K562 (cell line): ENCODE results near the gene KIAA0825. TPM values are rescaled to one million over a fixed set of nuclear protein-coding genes. Genes with fewer than 3 reads are reported as not detected.

Source experiments
- MAZ ChIP-seq, 2 experiments: fragments of 450-650 bp in 1 of 2; sonication (generic) in 1 of 2; formaldehyde crosslinking; IDR thresholded peaks in 1 of 2; conservative IDR thresholded peaks in 1 of 2; 2 replicates each; pipeline versions ENCODE4 v1.4.0 to v1.5.0; 2020; ENCODE audit warnings: mild to moderate bottlenecking in 1 of 2, missing genetic modification reagents in 1 of 2
- MTA1 ChIP-seq: fragments of 450-650 bp; IDR thresholded peaks from 2 replicates; pipeline ENCODE4 v1.6.1; 2017; ENCODE audit warnings: borderline replicate concordance
- NCOA6 ChIP-seq: fragments of 450-650 bp; IDR thresholded peaks from 2 replicates; pipeline ENCODE4 v1.6.1; 2017; ENCODE audit warnings: mild to moderate bottlenecking
- RAD21 ChIP-seq, 2 experiments: fragments of 250-450 bp in 1 of 2; fragments of 450-650 bp in 1 of 2; sonication (Bioruptor Pico) in 1 of 2; formaldehyde crosslinking in 1 of 2; IDR thresholded peaks in 1 of 2; conservative IDR thresholded peaks in 1 of 2; 2 replicates each; pipeline versions ENCODE4 v1.4.0 to v1.8.0; 2020 to 2022; ENCODE audit warnings: mild to moderate bottlenecking in 2 of 2, moderate library complexity in 1 of 2
- SAP30 ChIP-seq: fragments of 200-600 bp; sonication (generic); IDR thresholded peaks from 2 replicates; pipeline ENCODE4 v1.6.1; 2012; ENCODE audit warnings: borderline replicate concordance, low read depth, mild to moderate bottlenecking, moderate library complexity, low read length, control low read depth, inconsistent platforms; ENCODE audit not compliant: insufficient read depth, poor library complexity, severe bottlenecking
- TBL1XR1 ChIP-seq, 2 experiments: IDR thresholded peaks; 2 replicates each; pipeline ENCODE4 v1.6.1; 2012; ENCODE audit warnings: improper control_type of control experiment in 2 of 2, low read length in 2 of 2, mild to moderate bottlenecking in 1 of 2
- XRCC3 ChIP-seq: fragments of 450-650 bp; IDR thresholded peaks from 2 replicates; pipeline ENCODE4 v1.6.1; 2017; ENCODE audit warnings: mild to moderate bottlenecking, moderate library complexity
- ZNF644 ChIP-seq: fragments of 200-800 bp; sonication (Bioruptor generic); IDR thresholded peaks from 2 replicates; pipeline ENCODE4 v1.6.1; 2016; ENCODE audit warnings: low read depth, missing genetic modification characterization, missing compliant biosample characterization
- polyA plus RNA-seq, 8 experiments: library from polyadenylated mRNA; depleted of rRNA in 4 of 8; stranded (reverse) in 5 of 8; unstranded in 3 of 8; fragments of >200 nt; fragmentation: Nextera tagmentation in 2 of 8; fragmentation: Illumina TruSeq in 1 of 8; extraction: Ambion mirVana in 2 of 8; extraction: Trizol in 1 of 8; gene quantifications; 2 replicates each; pipeline versions ENCODE4 v1.2.1 to v1.2.3, GENCODE V29; 2011 to 2014; ENCODE audit warnings: inconsistent platforms in 1 of 8, missing spikeins in 1 of 8
- total RNA-seq, 7 experiments: library from RNA; depleted of rRNA in 6 of 7; stranded (reverse); fragments of >200 nt in 6 of 7; fragmentation: Illumina TruSeq in 2 of 7; extraction: Trizol in 2 of 7; gene quantifications; 2 replicates each; pipeline versions ENCODE4 v1.2.1 to v1.2.3, GENCODE V29; 2011 to 2021; ENCODE audit warnings: low replicate concordance in 1 of 7
- TF ChIP-seq, protein P1 (sequence below): fragments of 450-650 bp; IDR thresholded peaks from 2 replicates; pipeline ENCODE4 v1.6.1; 2016; ENCODE audit warnings: mild to moderate bottlenecking, moderate library complexity
- TF ChIP-seq, protein P2 (sequence below), 2 experiments: IDR thresholded peaks; 2 replicates each; pipeline ENCODE4 v1.6.1; 2011; ENCODE audit warnings: borderline replicate concordance in 1 of 2, control low read depth in 1 of 2, low read depth in 1 of 2, low read length in 1 of 2, mild to moderate bottlenecking in 1 of 2, mixed read lengths in 1 of 2, moderate library complexity in 1 of 2; ENCODE audit not compliant: insufficient read depth in 1 of 2, insufficient read length in 1 of 2, poor library complexity in 1 of 2, severe bottlenecking in 1 of 2; ENCODE audit errors: extremely low read depth in 1 of 2

Gene KIAA0825
- total and polyA plus RNA-seq, 9 of the 15 experiments (the other 6 are each of a cell fraction or from before 2014, with no cell fraction given): 0.05 to 0.36 (median 0.16) TPM; not detected in 1

GRCh38 chr5:94111209-94112004 lies 507.0 kb downstream of the KIAA0825 start (continued):
- peak; percentile 74; the same call in 1 of the 2 replicates for TF ChIP-seq NCOA6
- peak; percentile 74 to 78; a peak in 3 of 4 replicates for TF ChIP-seq MAZ (CRISPR knock-in tag; conservative IDR thresholded peaks at IDR 0.05 in 1 of 2, IDR thresholded peaks at IDR 0.05 in 1 of 2)
- TF ChIP-seq TBL1XR1 (IDR thresholded peaks at IDR 0.05; ENCODE audit: low read length in 2 of 2): peak in 1 of 2 experiments; percentile 56; a peak in 2 of 4 replicates
- no peak for TF ChIP-seq XRCC3
- 0 out of 4 replicates have a peak, but pooled peaks of 1 of the 2 experiments have one; percentile 10 for TF ChIP-seq RAD21 (CRISPR knock-in tag; conservative IDR thresholded peaks at IDR 0.05 in 1 of 2, IDR thresholded peaks at IDR 0.05 in 1 of 2)
- TF ChIP-seq ZNF644 (tag): 0 out of 2 replicates have a peak, but pooled peaks have one; percentile 18
- TF ChIP-seq, protein P1, sequence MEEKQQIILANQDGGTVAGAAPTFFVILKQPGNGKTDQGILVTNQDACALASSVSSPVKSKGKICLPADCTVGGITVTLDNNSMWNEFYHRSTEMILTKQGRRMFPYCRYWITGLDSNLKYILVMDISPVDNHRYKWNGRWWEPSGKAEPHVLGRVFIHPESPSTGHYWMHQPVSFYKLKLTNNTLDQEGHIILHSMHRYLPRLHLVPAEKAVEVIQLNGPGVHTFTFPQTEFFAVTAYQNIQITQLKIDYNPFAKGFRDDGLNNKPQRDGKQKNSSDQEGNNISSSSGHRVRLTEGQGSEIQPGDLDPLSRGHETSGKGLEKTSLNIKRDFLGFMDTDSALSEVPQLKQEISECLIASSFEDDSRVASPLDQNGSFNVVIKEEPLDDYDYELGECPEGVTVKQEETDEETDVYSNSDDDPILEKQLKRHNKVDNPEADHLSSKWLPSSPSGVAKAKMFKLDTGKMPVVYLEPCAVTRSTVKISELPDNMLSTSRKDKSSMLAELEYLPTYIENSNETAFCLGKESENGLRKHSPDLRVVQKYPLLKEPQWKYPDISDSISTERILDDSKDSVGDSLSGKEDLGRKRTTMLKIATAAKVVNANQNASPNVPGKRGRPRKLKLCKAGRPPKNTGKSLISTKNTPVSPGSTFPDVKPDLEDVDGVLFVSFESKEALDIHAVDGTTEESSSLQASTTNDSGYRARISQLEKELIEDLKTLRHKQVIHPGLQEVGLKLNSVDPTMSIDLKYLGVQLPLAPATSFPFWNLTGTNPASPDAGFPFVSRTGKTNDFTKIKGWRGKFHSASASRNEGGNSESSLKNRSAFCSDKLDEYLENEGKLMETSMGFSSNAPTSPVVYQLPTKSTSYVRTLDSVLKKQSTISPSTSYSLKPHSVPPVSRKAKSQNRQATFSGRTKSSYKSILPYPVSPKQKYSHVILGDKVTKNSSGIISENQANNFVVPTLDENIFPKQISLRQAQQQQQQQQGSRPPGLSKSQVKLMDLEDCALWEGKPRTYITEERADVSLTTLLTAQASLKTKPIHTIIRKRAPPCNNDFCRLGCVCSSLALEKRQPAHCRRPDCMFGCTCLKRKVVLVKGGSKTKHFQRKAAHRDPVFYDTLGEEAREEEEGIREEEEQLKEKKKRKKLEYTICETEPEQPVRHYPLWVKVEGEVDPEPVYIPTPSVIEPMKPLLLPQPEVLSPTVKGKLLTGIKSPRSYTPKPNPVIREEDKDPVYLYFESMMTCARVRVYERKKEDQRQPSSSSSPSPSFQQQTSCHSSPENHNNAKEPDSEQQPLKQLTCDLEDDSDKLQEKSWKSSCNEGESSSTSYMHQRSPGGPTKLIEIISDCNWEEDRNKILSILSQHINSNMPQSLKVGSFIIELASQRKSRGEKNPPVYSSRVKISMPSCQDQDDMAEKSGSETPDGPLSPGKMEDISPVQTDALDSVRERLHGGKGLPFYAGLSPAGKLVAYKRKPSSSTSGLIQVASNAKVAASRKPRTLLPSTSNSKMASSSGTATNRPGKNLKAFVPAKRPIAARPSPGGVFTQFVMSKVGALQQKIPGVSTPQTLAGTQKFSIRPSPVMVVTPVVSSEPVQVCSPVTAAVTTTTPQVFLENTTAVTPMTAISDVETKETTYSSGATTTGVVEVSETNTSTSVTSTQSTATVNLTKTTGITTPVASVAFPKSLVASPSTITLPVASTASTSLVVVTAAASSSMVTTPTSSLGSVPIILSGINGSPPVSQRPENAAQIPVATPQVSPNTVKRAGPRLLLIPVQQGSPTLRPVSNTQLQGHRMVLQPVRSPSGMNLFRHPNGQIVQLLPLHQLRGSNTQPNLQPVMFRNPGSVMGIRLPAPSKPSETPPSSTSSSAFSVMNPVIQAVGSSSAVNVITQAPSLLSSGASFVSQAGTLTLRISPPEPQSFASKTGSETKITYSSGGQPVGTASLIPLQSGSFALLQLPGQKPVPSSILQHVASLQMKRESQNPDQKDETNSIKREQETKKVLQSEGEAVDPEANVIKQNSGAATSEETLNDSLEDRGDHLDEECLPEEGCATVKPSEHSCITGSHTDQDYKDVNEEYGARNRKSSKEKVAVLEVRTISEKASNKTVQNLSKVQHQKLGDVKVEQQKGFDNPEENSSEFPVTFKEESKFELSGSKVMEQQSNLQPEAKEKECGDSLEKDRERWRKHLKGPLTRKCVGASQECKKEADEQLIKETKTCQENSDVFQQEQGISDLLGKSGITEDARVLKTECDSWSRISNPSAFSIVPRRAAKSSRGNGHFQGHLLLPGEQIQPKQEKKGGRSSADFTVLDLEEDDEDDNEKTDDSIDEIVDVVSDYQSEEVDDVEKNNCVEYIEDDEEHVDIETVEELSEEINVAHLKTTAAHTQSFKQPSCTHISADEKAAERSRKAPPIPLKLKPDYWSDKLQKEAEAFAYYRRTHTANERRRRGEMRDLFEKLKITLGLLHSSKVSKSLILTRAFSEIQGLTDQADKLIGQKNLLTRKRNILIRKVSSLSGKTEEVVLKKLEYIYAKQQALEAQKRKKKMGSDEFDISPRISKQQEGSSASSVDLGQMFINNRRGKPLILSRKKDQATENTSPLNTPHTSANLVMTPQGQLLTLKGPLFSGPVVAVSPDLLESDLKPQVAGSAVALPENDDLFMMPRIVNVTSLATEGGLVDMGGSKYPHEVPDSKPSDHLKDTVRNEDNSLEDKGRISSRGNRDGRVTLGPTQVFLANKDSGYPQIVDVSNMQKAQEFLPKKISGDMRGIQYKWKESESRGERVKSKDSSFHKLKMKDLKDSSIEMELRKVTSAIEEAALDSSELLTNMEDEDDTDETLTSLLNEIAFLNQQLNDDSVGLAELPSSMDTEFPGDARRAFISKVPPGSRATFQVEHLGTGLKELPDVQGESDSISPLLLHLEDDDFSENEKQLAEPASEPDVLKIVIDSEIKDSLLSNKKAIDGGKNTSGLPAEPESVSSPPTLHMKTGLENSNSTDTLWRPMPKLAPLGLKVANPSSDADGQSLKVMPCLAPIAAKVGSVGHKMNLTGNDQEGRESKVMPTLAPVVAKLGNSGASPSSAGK: peak; percentile 81
- TF ChIP-seq, protein P2, sequence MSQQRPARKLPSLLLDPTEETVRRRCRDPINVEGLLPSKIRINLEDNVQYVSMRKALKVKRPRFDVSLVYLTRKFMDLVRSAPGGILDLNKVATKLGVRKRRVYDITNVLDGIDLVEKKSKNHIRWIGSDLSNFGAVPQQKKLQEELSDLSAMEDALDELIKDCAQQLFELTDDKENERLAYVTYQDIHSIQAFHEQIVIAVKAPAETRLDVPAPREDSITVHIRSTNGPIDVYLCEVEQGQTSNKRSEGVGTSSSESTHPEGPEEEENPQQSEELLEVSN (IDR thresholded peaks at IDR 0.05; ENCODE audit: borderline replicate concordance in 1 of 2, extremely low read depth in 1 of 2, insufficient read depth in 1 of 2, insufficient read length in 1 of 2, low read depth in 1 of 2, low read length in 1 of 2, poor library complexity in 1 of 2, severe bottlenecking in 1 of 2): peak; percentile 87 to 90
- peak; percentile 80 for TF ChIP-seq MTA1
- TF ChIP-seq SAP30: peak; percentile 83
